HG02588 (cell line): Measurements from ENCODE around the gene WDFY3.

Source experiments
- ATAC-seq: cut with Tn5 transposase; IDR thresholded peaks from one replicate; pipeline ENCODE4 v1.9.1; 2021; ENCODE audit warnings: mild to moderate bottlenecking, moderate library complexity; ENCODE audit not compliant: unreplicated experiment

The WDFY3 gene

GRCh38 chr4:84800256-84800655 lies 166.2 kb downstream of the WDFY3 start:
- no peak for ATAC-seq

- ATAC-seq: no peak
Observed at GRCh38 chr4:84799318-84799717, 167.2 kb downstream of the WDFY3 start.

- ATAC-seq: no peak
Observed at GRCh38 chr4:84796394-84796793, 170.1 kb downstream of the WDFY3 start.

- ATAC-seq: no peak
Observed at GRCh38 chr4:84792366-84793301, 173.9 kb downstream of the WDFY3 start.

GRCh38 chr4:84790769-84791565 lies 175.5 kb downstream of the WDFY3 start:
- ATAC-seq: no peak

- ATAC-seq: no peak
Observed at GRCh38 chr4:84786478-84786877, 180.0 kb downstream of the WDFY3 start.

GRCh38 chr4:84782517-84782916 lies 184.0 kb downstream of the WDFY3 start:
- no peak for ATAC-seq

GRCh38 chr4:84780719-84781118 lies 185.8 kb downstream of the WDFY3 start:
- ATAC-seq: no peak

- no peak for ATAC-seq
Observed at GRCh38 chr4:84778041-84778440, 188.4 kb downstream of the WDFY3 start.

- ATAC-seq: no peak
Observed at GRCh38 chr4:84767168-84767567, 199.3 kb downstream of the WDFY3 start.

GRCh38 chr4:84753321-84753972 lies 213.0 kb downstream of the WDFY3 start:
- ATAC-seq: no peak

- no peak for ATAC-seq
Observed at GRCh38 chr4:84751707-84752106, 214.8 kb downstream of the WDFY3 start.

GRCh38 chr4:84750960-84751283 lies 215.6 kb downstream of the WDFY3 start:
- no peak for ATAC-seq

- ATAC-seq: peak; percentile 63
Observed at GRCh38 chr4:84750260-84750959, 216.1 kb downstream of the WDFY3 start.

- no peak for ATAC-seq
Observed at GRCh38 chr4:84740057-84740456, 226.4 kb downstream of the WDFY3 start.

GRCh38 chr4:84738622-84739021 lies 227.9 kb downstream of the WDFY3 start:
- no peak for ATAC-seq

- no peak for ATAC-seq
Observed at GRCh38 chr4:84737656-84738055, 228.8 kb downstream of the WDFY3 start.

GRCh38 chr4:84734037-84734436 lies 232.5 kb downstream of the WDFY3 start:
- no peak for ATAC-seq

- ATAC-seq: no peak
Observed at GRCh38 chr4:84733343-84734033, 233.0 kb downstream of the WDFY3 start.

- no peak for ATAC-seq
Observed at GRCh38 chr4:84730375-84730774, 236.1 kb downstream of the WDFY3 start.
